ENCODE data around the gene ACOT11.

Gene ACOT11

DNA sequence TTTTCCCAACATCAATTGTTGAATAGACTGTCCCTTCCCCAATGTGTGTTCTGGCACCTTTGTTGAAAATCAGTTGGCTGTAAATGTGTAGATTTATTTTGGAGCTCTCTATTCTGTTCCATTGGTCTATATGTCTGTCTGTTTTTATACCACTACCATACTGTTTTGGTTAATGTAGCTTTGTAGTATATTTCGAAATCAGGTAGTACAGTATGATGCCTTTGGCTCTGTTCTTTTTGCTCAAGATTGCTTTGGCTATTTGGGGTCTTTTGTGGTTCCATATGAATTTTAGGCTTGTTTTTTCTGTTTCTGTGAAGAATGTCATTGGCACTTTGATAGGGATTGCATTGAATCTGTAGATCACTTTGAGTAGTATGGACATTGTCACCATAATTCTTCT is 8.1 kb downstream of the ACOT11 start:
- H3K9me3 ChIP-seq (ENCODE audit: low read depth, low read length): peaks cover 3% of the 10 kb centered on the region; the same call in 1 of the 2 replicates
- H3K4me3 ChIP-seq: no peak overlapping the region
- DNase-seq (ENCODE audit: low read depth, low spot score): no peak
- H3K9ac ChIP-seq (ENCODE audit: insufficient read length): no peak overlapping the region
- H3K27ac ChIP-seq: no peak overlapping the region
- TF ChIP-seq POLR2AphosphoS5 (IDR thresholded peaks at IDR 0.05; ENCODE audit: borderline replicate concordance, low read depth, low read length): no peak
- no peak for TF ChIP-seq FOXP2 (optimal IDR thresholded peaks at IDR 0.05; ENCODE audit: control extremely low read depth, extremely low read length, insufficient read depth)
- TF ChIP-seq EZH2 (IDR thresholded peaks at IDR 0.05): no peak
- H3K36me3 ChIP-seq (ENCODE audit: insufficient read depth, low read length): no peaks in the 10 kb centered on the region

DNA sequence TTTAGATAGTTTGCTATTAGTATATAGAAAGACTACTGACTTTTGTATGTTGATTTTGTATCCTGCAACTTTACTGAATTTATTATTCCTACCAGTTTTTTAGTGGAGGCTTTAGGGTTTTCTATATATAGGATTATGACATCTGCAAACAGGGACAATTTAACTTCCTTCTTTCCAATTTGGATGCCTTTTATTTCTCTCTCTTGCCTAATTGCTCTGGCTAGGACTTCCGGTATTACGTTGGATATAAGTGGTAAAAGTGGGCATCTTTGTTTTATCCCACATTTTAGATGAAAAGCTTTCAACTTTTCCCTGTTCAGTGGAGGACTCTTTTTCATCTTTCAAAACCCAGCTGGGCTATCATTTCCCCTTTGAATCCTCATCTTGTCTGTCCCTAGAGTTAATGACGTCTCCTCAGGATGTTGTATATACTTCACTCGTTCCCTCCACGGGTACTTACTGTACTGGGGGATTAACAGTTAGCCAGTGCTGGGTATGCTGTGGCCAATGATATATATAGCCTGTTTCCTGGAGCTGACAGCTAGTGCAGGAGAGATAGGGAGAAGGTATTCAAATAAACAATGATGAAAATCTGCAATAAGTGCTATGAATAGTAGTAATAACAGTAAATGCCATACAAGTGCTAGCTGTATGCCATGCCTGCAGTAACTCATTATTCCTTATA is 9.8 kb downstream of the ACOT11 start:
- Histone ChIP-seq H3K9me3 (ENCODE audit: low read depth, low read length) (peaks cover 3% of the 10 kb centered on the region; the same call in 1 of the 2 replicates), H3K9ac (ENCODE audit: insufficient read length) (no peak overlapping the region), H3K27ac (no peak overlapping the region), H3K36me3 (ENCODE audit: insufficient read depth, low read length) (no peaks in the 10 kb centered on the region), H3K4me3 (peak overlapping the region; percentile 34)
- no peak for TF ChIP-seq EZH2 (IDR thresholded peaks at IDR 0.05)
- TF ChIP-seq FOXP2 (optimal IDR thresholded peaks at IDR 0.05; ENCODE audit: control extremely low read depth, extremely low read length, insufficient read depth): no peak
- no peak for TF ChIP-seq POLR2AphosphoS5 (IDR thresholded peaks at IDR 0.05; ENCODE audit: borderline replicate concordance, low read depth, low read length)
- no peak for DNase-seq (ENCODE audit: low read depth, low spot score)

DNA sequence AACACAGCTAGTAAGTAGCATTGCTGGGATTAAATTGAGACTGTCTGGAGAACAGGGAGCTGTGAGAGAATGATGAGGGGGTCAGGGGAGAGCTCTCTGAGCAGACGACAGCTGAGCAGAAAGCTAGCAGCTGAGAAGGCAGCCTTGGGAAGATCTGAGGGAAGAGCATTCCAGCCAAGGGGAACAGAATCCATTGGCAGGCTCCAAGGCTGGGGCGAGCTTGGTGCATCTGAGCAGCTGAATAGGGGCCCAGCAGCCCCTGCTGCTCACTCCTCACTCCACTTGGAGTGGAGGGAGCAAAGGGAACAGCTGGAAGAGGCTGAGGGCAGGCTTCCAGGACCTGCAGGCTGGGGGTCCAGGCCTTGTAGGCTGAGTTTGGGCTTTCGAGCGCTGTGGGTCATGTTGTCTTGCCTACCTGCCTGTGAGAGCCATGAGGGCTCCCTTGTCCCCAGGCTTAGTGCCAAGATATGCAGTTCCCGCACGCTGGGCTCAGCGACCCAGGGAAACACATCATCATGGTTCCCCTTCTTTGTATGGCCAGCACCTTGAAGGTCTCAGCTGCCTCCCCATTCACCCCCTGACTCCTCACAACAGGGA is 10.5 kb downstream of the ACOT11 start:
- no peak for TF ChIP-seq FOXP2 (optimal IDR thresholded peaks at IDR 0.05; ENCODE audit: control extremely low read depth, extremely low read length, insufficient read depth)
- no peak for TF ChIP-seq POLR2AphosphoS5 (IDR thresholded peaks at IDR 0.05; ENCODE audit: borderline replicate concordance, low read depth, low read length)
- no peak for TF ChIP-seq EZH2 (IDR thresholded peaks at IDR 0.05)
- DNase-seq (ENCODE audit: low read depth, low spot score): no peak
- no peak overlapping the region for H3K27ac ChIP-seq
- H3K9me3 ChIP-seq (ENCODE audit: low read depth, low read length): peaks cover 3% of the 10 kb centered on the region; the same call in 1 of the 2 replicates
- H3K36me3 ChIP-seq (ENCODE audit: insufficient read depth, low read length): no peaks in the 10 kb centered on the region
- H3K4me3 ChIP-seq: no peak overlapping the region
- H3K9ac ChIP-seq (ENCODE audit: insufficient read length): no peak overlapping the region

DNA sequence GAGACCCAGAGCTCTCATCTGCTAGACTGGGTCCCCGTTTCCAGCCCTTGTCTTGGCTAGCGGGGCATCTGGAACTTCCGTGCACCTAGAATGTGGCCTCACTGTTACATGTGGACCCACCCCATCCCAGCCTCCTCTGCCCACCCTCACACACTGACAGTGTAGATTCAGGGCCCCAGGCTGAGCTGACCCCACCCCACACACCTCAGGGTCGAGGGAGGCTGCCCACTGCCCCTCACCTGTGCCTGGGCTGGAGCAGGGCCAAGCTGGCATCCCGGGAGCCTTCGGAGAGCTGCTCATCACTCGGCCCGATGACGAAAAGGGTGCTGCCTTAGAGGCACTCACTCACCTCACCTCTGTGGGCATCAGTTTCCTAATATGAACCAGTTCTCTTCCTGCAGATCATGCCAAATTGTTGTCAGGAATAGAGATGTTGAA is 11.1 kb downstream of the ACOT11 start:
- TF ChIP-seq POLR2AphosphoS5 (IDR thresholded peaks at IDR 0.05; ENCODE audit: borderline replicate concordance, low read depth, low read length) (no peak), FOXP2 (optimal IDR thresholded peaks at IDR 0.05; ENCODE audit: control extremely low read depth, extremely low read length, insufficient read depth) (no peak), EZH2 (IDR thresholded peaks at IDR 0.05) (no peak)
- no peak overlapping the region for H3K9ac ChIP-seq (ENCODE audit: insufficient read length)
- H3K4me3 ChIP-seq: no peak overlapping the region
- H3K9me3 ChIP-seq (ENCODE audit: low read depth, low read length): peaks cover 3% of the 10 kb centered on the region; the same call in 1 of the 2 replicates
- no peak for DNase-seq (ENCODE audit: low read depth, low spot score)
- H3K27ac ChIP-seq: no peak overlapping the region
- no peaks in the 10 kb centered on the region for H3K36me3 ChIP-seq (ENCODE audit: insufficient read depth, low read length)

DNA sequence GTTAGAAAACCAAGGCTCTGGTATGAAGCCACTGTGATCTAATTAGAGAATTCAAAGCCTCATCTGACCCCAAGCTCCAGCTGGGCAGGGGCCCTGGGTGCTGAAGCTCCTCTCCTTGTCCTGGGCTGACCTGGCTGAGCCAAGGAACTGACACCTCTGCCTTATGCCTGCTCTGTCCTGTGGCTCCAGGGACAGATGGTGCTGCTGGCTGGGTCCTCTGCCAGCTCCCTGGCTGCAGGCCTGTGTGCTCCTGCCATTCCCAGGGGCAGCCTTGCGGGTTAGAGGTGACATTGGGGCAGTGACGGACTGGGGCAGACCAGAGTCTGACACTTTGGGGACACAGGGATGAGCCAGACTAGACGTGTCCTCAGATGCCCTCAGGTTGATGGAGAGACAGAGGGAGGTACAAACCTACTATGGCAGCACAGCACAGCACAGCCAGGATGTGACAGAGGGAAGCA is 11.8 kb downstream of the ACOT11 start:
- no peak overlapping the region for H3K27ac ChIP-seq
- H3K4me3 ChIP-seq: no peak overlapping the region
- no peak overlapping the region for H3K9ac ChIP-seq (ENCODE audit: insufficient read length)
- DNase-seq (ENCODE audit: low read depth, low spot score): no peak
- H3K9me3 ChIP-seq (ENCODE audit: low read depth, low read length): peaks cover 3% of the 10 kb centered on the region; the same call in 1 of the 2 replicates
- no peaks in the 10 kb centered on the region for H3K36me3 ChIP-seq (ENCODE audit: insufficient read depth, low read length)
- TF ChIP-seq FOXP2 (optimal IDR thresholded peaks at IDR 0.05; ENCODE audit: control extremely low read depth, extremely low read length, insufficient read depth): no peak
- TF ChIP-seq POLR2AphosphoS5 (IDR thresholded peaks at IDR 0.05; ENCODE audit: borderline replicate concordance, low read depth, low read length): no peak
- no peak for TF ChIP-seq EZH2 (IDR thresholded peaks at IDR 0.05)

DNA sequence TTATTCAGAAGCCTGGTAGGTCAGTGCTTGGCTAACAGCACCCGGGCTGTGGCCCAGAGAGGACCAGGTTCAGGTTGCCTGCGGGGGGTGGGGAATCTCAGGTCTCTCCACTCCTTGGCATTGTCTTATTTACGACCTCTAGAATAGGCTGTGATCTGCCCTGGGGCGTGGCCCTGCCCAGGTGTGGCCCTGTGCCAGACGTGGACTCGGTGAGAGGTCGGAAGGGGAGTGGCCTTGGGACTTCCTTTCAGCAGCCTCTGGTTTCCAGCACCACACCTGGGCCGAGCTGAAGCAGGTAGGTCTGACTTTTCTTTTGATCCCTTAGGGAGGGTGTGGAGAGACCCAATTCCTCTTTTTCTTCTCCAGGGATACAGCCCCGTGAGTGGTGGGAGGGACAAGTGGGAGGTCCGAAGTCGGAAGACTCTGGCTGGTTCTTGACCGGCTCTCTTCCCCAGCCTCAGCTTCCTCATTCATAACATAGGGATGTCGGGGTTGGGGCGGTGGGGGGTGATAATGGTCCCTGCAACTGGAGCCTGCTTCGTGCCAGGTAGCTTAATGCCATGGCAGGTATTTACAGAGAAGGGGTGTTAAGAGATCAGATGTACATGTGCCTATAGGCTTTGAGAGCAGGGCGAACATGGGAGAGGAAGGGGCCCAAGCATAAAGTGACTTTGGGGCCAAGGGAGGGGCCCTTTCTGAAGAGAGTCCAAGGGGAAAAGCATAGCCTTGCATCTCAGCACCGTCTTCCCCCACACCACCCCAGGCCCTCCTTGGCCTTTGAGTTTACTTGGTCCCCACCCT is 16.5 kb downstream of the ACOT11 start:
- no peak overlapping the region for H3K27ac ChIP-seq
- no peak overlapping the region for H3K4me3 ChIP-seq
- no peak overlapping the region for H3K9ac ChIP-seq (ENCODE audit: insufficient read length)
- no peak for DNase-seq (ENCODE audit: low read depth, low spot score)
- H3K9me3 ChIP-seq (ENCODE audit: low read depth, low read length): no peaks in the 10 kb centered on the region
- no peak for TF ChIP-seq EZH2 (IDR thresholded peaks at IDR 0.05)
- no peak for TF ChIP-seq FOXP2 (optimal IDR thresholded peaks at IDR 0.05; ENCODE audit: control extremely low read depth, extremely low read length, insufficient read depth)
- no peak for TF ChIP-seq POLR2AphosphoS5 (IDR thresholded peaks at IDR 0.05; ENCODE audit: borderline replicate concordance, low read depth, low read length)
- no peaks in the 10 kb centered on the region for H3K36me3 ChIP-seq (ENCODE audit: insufficient read depth, low read length)

DNA sequence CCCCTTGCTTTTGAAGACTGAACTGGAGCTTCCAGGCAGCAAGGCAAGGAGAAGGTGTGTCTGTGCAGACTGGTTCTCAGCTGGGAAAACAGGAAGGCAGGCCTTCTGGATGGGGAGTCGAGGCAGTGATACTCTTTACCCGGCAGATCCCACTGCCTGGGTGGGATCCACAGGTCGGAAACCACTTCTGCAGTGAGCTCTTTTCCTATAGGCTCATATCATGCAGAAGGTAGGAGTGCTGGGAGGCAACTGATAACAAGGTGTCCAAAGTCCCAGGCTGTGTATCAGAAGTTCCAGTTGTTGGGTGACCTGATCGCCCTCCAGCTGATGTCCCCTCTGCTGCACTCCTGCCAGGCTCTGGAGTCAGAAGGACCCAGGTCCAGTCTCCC is 17.1 kb downstream of the ACOT11 start:
- no peak for DNase-seq (ENCODE audit: low read depth, low spot score)
- Histone ChIP-seq H3K27ac (no peak overlapping the region), H3K4me3 (no peak overlapping the region), H3K9me3 (ENCODE audit: low read depth, low read length) (no peaks in the 10 kb centered on the region), H3K36me3 (ENCODE audit: insufficient read depth, low read length) (no peaks in the 10 kb centered on the region), H3K9ac (ENCODE audit: insufficient read length) (no peak overlapping the region)
- TF ChIP-seq POLR2AphosphoS5 (IDR thresholded peaks at IDR 0.05; ENCODE audit: borderline replicate concordance, low read depth, low read length): no peak
- no peak for TF ChIP-seq EZH2 (IDR thresholded peaks at IDR 0.05)
- no peak for TF ChIP-seq FOXP2 (optimal IDR thresholded peaks at IDR 0.05; ENCODE audit: control extremely low read depth, extremely low read length, insufficient read depth)
